NT2/D1 (cell line): ENCODE data around the gene OR51B2.

Source experiments
- SUZ12 ChIP-seq: IDR thresholded peaks from 2 replicates; pipeline ENCODE4 v1.6.1; 2011; ENCODE audit not compliant: insufficient read length, insufficient read depth; ENCODE audit errors: extremely low read depth
- YY1 ChIP-seq: IDR thresholded peaks from 2 replicates; pipeline ENCODE4 v1.6.1; 2011; ENCODE audit not compliant: insufficient read length, insufficient read depth
- ZNF274 ChIP-seq: IDR thresholded peaks from 2 replicates; pipeline ENCODE4 v1.6.1; 2011; ENCODE audit warnings: mild to moderate bottlenecking, low read depth, low read length

GRCh38 chr11:5364214-5364613 is 40.1 kb upstream of the OR51B2 start:
- no peak for TF ChIP-seq YY1
- TF ChIP-seq SUZ12: no peak
- no peak for TF ChIP-seq ZNF274
